Suppressor macrophage treated with lipopolysaccharide for 1 hour (primary cell): Measurements from ENCODE around the gene ZNF514.
A peak's percentile ranks its signal among the peaks of the same experiment; 100 is the strongest.

Experiments
- DNase-seq, 3 donors: peaks; one replicate each; pipeline ENCODE4 v3.0.0-alpha.2; 2020 to 2022

The ZNF514 gene

GRCh38 chr2:95159690-95160449 lies at the start of gene ZNF514:
ZNF514 (minus strand) TSS chr2:95159848; CDS start chr2:95153253, 6,595 bp downstream.
- DNase-seq = peak; percentile 73 to 91 (median 84)

- DNase-seq = no peak
Observed at GRCh38 chr2:95208106-95208505, 48.5 kb upstream of the ZNF514 start.

- peak; percentile 81 to 91 (median 85) for DNase-seq
Observed at GRCh38 chr2:95207111-95207961, 47.7 kb upstream of the ZNF514 start, which contains the start of gene ZNF892. ZNF892 (plus strand) TSS chr2:95207521; CDS start chr2:95207816, 295 bp downstream.

- no peak for DNase-seq
Observed at GRCh38 chr2:95206096-95206495, 46.4 kb upstream of the ZNF514 start.

- DNase-seq = no peak
Observed at GRCh38 chr2:95204396-95204795, 44.7 kb upstream of the ZNF514 start.

GRCh38 chr2:95203911-95204310 lies 44.3 kb upstream of the ZNF514 start:
- DNase-seq = no peak

GRCh38 chr2:95192956-95193355 lies 33.3 kb upstream of the ZNF514 start:
- peak; percentile 37 to 62 (median 46) for DNase-seq

- DNase-seq = no peak
Observed at GRCh38 chr2:95185973-95186372, 26.3 kb upstream of the ZNF514 start.

- no peak for DNase-seq
Observed at GRCh38 chr2:95185197-95185596, 25.5 kb upstream of the ZNF514 start.

- no peak for DNase-seq
Observed at GRCh38 chr2:95181774-95182173, 22.1 kb upstream of the ZNF514 start.

- no peak for DNase-seq
Observed at GRCh38 chr2:95179451-95179850, 19.8 kb upstream of the ZNF514 start.

GRCh38 chr2:95174031-95174542 lies 14.4 kb upstream of the ZNF514 start:
- no peak for DNase-seq

- DNase-seq = no peak
Observed at GRCh38 chr2:95171902-95172301, 12.3 kb upstream of the ZNF514 start.

- DNase-seq = no peak
Observed at GRCh38 chr2:95166065-95166763, 6.6 kb upstream of the ZNF514 start.

- DNase-seq = peak; percentile 98 to 99 (median 99)
Observed at GRCh38 chr2:95165371-95166064, 5.9 kb upstream of the ZNF514 start, which contains the start of gene ZNF2. ZNF2 (plus strand) TSS chr2:95165809; CDS start chr2:95176227, 10,418 bp downstream.

- DNase-seq = no peak
Observed at GRCh38 chr2:95165030-95165370, 5.4 kb upstream of the ZNF514 start.

- DNase-seq = peak; percentile 22 to 56 (median 27)
Observed at GRCh38 chr2:95158891-95159619, 593 bp downstream of the ZNF514 start.

GRCh38 chr2:95158441-95158840 lies 1.2 kb downstream of the ZNF514 start:
- DNase-seq = no peak

GRCh38 chr2:95149397-95149984 lies 10.2 kb downstream of the ZNF514 start:
- no peak for DNase-seq

- no peak for DNase-seq
Observed at GRCh38 chr2:95143838-95144237, 15.8 kb downstream of the ZNF514 start.

GRCh38 chr2:95138702-95139101 lies 20.9 kb downstream of the ZNF514 start:
- no peak for DNase-seq
